ENCODE data around the gene AACS.
"Not testable (repeated sequence)": the region's sequence is repeated elsewhere in the genome, so short reads cannot be mapped to it uniquely, and the experiment has no call there.

Gene AACS

DNA sequence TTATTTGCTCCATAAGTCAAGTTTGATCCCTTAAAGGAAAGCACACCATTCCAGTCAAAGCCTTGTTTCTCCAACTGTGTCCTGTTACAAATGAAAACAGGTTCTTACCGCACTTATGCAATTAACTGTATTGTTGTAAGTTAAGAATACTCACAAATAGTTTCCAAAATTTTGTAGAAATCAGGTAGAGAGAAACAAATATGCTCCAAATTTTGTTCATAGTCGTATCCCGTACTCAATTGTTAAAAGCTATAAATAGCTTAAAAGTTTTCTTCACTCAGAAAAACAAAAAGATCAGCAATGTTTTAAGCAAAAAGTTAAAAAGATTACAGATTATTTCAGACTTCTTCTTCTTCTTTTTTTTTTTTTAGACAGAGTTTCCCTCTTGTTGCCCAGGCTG lies 4.0 kb upstream of the AACS start:
- no peak for DNase-seq

DNA sequence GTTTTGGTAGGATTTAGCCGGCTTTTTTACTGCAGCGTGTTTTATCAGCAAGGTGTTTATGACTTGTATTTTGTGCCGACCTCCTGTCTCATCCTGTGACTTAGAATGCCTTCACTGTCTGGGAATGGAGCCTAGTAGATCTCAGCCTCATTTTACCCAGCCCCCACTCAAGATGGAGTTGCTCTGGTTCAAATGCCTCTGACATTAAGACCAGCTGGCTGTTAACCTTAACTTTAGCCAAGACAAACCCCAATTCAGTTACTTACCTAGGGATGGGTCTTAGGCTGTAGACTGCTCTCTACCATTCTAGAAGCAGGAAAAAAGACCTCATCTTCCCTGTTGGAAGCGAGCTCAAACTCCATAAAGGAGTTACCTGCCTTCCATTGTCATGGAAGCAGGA lies 1.7 kb upstream of the AACS start:
- DNase-seq: not testable (repeated sequence)

DNA sequence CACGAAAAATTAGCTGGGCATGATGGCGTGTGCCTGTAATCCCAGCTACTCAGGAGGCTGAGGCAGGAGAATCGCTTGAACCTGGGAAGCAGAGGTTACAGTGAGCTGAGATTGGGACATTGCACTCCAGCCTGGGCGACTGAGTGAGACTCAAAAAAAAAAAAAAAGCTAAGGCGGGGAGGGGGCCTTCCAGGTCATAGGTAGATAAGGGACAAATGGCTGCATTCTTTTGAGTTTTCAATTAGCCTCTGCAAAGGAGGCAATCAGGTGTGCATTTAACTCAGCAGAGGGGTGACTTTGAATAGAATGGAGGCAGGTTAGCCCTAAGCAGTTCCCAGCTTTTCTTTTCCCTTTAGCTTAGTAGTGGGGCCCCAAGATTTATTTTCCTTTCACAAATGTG lies 743 bp upstream of the AACS start:
- no peak for DNase-seq

DNA sequence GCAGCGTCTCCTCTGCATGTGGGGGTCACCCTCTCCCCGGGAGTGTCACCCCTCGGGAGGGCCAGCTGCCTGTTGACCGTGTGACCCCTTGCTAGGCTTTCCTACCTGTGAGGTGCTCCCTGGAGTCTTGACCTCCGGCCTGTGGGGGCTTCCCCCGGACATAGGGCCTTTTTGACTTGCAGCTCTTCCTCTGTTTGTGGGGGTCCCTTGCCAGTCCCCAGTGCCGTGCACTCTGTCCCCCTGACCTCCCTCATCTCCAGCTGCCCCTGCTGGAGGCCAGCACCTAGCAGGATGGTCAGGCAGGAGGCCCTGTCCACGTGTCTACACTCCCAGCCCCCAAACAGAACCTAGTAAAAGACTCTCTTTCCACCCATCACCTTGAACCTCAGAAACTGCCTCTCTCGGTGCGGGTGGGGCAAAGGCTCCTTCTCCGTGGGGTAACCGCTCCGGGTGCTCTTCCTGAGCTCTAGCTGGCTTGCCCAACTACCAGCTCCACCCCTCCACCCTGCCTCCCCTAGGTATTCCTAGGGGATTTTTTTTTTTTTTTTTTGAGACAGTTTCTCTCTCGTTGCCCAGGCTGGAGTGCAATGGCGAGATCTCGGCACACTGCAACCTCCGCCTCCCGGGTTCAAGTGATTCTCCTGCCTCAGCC lies 810 bp downstream of the AACS start:
- DNase-seq: no peak

DNA sequence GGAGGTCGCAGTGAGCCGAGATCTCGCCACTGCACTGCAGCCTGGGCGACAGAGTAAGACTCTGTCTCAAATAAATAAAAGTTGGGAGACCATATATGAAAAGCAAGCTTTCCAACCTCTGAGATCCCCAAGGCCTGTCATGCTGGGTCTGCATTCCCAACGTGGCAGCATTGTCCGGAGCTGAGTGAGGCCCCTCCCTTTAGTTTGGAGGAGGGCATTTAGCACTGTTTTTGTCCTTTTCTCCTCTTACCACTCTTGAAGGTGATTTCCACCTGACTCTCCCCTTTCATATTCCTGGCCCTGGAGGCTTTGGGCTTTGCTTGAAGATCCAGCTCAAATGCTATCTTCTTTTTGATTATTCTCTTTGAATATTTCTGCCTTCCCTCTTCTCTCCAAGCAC lies 3.2 kb downstream of the AACS start:
- DNase-seq: no peak

DNA sequence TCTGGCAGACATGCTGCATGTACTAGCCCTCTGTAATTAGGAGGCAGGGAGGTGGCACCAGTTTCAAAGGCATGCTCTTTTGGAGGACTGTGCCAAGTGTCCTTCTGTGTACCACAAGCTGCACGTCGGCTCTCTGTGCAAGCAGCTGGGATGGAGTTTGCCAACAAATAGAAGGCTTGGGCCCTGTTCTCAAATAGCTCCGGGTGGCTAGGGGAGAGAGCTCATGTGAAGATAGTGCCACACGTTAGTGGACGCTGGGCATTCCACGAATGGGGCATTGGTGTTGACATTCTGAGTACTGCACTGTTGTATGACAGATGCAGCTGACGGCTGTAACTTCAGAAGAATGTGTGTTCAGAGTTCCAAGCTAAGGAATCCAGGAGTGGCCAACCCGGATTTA lies 4.4 kb downstream of the AACS start:
- peak; percentile 5 for DNase-seq

DNA sequence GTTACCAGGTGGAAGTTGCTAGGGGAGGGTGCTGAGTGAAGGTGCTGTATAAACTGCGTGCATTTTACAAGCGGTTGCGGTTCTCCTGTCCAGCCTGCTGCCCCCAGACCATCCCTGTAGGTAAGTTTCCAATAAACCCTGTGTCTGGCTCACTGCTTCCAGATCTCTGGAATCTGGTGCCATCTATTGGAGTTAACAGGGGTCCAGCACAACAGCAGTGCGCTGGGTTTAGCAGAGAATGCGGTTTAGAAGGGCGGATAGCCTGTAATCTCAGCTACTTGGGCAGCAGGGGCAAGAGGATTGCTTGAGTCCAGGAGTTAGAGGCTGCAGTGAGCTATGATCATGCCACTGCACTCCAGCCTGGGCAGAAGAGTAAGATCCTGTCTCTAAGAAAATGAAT lies 4.9 kb downstream of the AACS start:
- no peak for DNase-seq

DNA sequence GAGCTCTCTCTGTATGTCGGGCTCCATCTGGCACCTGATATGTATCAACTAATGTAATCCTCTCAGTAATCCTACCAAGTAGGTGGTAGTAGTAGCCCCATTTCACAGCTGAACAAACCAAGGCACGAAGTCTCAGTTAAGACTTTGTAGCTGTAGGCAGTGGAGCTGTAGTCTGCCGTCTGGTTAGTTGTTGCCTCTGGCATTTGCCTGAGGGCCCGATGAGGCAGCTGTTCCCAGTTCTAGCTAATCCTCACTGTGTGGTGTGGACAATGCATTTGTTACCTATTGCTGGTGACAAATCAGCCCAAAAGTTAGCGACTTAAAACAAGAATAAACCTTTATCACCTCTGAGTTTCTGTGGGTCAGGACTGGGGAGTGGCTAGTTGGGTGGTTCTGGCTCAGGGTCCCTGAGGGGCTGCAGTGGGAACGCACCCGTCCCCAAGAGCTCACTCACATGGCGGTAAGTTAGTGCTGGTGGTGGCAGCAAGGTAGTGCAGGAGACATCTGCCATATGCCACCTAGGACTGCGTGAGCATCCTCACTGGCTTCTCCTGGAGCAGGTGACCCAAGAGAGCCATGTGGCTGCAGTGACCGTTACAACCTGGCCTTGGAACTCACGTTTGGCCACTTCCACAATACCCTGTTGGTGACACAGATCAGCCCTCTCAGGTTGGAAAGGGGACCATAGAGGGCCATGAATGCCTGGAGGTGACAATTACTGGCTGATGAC lies 5.6 kb downstream of the AACS start:
- no peak for DNase-seq

DNA sequence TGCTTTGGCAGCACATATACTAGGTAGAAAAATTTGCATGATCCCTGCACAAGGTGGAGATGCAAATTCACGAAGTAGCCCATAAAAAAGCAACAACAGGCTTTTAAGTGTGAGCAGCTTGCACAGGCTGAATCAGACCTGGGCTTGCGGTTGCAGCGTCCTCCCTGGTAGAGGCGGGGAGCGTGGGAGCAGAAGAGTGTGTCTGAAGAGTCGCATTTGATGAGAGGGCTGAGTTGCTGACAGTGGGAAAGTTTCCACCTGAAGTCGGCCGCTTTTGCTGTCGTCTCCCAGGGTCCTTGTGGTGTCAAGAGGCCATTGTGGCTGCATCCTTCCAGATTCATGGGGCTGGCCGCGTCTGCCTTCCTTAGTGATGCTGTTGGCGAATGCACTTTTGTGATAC lies 6.2 kb downstream of the AACS start:
- DNase-seq: no peak

DNA sequence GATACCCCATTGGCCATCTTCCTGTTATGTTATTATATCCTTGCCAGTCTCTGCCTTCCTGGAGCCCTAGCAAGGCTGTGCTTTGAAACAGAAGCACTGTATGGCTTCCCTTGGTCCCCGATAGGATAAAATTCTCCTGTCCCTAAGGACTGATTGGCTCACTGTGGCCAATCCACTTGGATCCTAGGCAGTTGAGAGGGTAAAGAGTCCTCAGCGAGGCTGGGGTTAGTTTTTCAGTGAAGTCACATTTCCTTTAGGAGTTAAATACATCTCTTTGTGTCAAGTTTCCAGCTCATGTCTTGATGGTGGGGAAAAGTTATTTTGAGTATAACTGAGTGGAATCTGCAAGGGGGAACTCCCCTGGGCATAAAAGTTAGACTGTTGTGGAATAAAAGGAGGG lies 7.3 kb downstream of the AACS start:
- DNase-seq: no peak

DNA sequence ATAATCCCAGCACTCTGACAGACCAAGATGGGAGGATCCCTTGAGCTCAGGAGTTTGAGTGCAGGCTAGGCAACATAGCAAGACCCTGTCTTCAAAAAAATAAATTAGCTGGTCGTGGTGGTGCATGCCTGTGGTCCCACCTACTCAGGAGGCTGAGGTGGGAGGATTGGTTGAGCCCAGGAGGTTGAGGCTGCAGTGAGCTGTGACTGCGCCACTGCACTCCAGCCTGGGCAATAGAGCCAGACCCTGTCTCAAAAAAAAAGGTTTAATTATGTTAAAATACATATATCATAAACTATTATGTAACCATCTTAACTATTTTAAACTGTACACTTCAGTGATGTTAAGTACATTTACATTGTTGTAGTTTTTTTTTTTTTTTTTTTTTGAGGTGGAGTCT lies 9.1 kb downstream of the AACS start:
- not testable (repeated sequence) for DNase-seq

DNA sequence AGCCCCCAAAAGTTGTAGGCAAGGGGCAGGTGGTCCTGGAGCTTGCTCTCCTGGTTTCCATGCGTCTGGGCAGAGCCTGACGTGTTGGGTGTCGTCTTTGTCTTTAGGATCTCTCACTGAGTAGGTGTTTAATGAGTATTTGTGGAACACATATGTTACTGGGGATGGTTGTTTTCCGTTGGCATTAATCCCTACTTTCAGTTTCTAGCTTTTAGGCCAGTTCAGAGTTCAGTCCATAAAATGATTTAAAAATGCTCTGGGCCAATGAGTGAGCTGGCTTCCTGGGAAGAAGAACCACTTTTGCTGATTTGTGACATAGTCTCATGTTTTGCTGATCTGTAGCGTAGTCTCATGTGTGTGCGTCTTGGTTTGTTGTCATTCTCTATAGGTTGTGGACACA lies 10.9 kb downstream of the AACS start:
- DNase-seq: no peak

DNA sequence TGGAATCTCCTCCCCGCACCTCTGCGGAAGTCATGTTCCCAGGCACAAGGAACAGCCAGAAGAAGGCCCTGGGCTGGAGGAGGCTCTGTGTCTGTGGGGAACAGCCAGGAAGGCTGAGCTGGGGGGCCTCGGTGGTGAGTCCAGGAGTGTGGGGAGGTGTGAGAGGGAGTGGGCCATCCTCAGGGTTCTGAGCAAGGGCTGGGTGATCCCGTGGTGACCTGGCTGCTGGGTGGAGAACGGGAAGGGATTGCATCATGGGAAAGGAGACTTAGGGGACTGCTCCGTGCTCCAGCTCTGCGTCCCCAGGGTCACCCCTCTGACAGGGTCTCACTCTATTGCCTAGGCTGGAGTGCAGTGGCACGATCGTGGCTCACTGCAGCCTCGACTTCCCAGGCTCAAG lies 13.8 kb downstream of the AACS start:
- no peak for DNase-seq

DNA sequence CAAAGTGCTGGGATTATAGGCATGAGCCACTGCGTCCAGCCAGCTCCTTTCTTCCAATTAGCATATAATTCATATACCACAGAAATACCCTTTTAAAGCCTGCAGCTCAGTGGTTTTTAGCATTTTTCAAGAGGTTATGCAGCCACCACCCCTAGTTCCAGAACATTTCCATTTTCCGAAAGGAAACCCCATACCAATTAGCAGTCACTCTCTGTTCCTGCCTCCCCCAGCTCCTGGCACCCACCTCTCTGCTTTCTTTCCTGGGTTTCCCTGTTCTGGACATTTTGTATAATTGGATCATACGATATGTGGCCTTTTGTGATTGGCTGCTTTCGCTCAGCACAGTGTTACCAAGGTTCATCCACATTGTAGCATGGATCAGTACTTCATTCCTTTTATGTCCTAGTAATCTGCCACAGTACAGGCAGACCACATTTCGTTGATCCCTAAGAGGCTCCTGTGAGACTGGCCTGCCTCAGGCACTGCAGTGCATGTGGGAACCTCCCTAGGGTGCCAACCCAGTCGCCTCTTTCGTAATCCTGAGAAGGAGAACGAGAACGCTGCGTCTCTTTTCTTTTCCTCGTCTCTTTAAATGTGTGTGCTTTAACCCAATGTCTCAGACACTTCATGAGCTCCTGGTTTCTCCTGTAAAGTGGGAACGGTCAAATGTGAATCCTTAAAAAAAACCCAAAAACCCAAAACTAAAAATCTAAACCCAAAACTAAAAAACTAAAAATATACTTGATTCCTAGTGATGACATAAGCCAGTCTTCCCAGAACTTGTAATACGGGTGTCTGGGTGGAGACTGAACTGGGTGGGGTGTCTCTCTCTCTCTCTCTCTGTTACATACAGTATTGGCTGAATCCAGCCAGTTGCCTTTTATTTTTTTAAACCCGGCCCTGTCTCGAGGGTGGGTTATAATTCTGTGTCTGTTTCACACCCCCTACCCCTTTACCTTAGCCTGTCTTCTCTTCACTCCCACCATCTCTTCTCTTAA lies 14.7 kb downstream of the AACS start:
- no peak for DNase-seq

DNA sequence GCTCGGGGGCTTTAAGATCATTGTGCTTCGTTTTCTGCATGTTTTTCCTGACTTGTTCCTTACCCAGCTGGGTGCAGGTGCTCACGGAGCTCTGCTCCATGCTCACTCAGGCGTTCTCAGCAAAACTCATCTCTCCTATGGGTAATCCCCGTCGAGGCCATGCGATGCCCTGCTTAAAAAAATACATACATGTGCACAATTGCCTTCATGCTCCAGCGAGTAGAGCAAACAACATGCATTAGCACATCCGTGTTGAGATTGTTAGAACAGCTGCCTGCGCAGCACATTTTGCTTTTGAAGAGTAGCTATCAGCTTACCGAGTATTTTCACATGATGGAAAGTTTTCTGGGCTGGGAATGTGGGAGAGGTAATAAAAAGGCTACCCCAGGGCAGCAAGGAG lies 16.2 kb downstream of the AACS start:
- no peak for DNase-seq

DNA sequence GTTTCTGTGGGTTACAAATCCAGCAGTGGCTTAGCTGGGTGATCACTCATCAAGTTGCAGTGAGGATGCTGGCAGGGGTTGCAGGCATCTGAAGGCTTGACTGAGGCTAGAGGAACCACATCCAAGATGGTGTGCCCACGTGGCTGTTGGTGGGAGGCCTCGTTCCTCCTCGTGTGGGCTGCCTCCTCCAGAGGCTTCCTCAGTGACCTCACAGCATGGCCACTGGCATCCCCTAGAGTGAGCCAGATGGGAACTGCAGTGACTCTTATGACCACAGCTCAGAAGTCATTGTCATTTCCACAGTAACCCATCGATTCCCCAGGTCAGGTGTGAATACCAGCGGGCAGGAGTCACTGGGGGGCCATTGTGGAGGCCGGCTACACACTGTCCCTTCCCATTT lies 17.8 kb downstream of the AACS start:
- no peak for DNase-seq

DNA sequence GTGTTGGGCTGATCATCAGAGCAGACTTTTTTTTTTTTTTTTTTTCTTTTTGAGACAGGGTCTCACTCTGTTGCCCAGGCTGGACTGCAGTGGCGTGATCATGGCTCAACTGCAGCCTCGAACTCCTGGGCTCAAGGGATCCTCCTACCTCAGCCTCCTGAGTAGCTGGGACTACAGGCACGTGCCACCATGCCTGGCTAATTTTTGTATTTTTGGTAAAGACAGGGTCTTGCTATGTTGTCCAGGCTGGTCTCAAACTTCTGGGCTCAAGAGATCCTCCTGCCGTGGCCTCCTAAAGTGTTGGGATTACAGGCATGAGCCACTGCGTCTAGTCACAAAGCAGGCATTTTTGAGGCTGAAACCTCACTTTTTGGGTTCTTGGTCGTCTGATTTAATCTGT lies 23.0 kb downstream of the AACS start:
- not testable (repeated sequence) for DNase-seq

DNA sequence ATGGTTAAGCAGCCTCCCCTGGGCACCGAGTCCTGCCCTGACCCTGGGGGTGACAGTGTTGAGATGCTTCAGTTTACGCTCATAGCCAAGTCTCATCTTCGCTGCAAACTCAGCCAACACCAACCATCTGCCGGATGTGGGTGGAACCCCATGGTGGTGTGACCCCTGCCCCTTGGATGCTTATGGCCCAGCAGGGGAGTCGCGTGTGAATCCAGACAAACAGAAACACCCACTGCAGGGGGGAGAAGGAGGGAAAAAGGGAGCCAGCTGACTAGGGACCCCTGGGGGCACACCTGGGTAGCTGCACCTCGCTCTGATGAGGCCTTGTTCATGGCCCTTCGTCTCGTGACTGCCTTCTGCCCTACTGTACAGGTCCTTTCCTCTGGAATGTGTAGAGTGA lies 23.8 kb downstream of the AACS start:
- no peak for DNase-seq

DNA sequence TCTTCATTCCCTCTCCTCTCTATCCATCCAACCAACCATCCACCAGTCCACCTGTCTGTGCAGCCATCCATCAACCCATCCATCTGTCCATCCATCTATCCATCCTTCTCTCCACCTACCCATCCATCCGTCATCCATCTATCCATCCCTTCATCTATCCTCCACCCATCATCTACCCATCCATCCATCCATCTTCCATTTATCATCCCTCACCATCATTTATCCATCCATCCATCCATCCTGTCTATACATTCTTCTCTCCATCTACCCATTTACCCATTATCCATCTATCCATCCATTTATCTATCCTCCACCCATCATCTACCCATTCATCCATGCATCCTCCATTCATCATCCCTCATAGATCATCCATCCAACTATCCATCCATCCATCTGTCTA lies 24.4 kb downstream of the AACS start:
- no peak for DNase-seq

DNA sequence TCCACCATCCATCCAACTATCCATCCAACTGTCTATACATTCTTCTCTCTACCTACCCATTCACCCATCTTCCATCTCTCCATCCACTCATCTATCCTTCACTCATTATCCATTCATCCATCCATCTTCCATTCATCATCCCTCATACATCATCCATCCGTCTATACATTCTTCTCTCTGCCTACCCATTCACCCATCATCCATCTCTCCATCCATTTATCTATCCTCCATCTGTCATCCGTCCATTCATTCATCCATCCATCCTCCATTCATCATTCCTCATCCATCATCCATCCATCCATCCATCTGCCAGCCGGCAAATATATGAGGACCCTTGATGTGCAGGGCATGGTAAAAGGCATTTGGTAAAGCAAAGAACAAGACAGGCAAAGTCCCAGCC lies 25.2 kb downstream of the AACS start:
- DNase-seq: no peak

DNA sequence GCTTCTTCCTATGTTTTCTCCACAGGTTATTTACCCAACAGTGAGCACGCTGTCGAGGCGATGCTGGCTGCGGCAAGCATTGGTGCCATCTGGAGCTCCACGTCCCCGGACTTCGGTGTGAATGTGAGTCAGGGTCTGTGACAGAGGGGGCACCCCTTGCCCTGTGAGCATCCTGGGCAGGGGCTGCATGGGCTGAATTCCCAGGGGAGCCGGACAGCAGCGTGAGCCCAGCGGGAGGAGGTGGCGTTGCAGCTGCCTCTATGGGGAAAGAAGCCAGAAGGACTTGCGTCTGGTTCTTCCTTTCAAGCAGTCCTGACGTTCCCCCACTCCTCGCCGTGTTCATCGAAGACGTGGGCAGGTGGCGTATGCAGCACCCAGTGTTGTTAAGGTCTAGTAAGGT lies 26.2 kb downstream of the AACS start:
- no peak for DNase-seq

DNA sequence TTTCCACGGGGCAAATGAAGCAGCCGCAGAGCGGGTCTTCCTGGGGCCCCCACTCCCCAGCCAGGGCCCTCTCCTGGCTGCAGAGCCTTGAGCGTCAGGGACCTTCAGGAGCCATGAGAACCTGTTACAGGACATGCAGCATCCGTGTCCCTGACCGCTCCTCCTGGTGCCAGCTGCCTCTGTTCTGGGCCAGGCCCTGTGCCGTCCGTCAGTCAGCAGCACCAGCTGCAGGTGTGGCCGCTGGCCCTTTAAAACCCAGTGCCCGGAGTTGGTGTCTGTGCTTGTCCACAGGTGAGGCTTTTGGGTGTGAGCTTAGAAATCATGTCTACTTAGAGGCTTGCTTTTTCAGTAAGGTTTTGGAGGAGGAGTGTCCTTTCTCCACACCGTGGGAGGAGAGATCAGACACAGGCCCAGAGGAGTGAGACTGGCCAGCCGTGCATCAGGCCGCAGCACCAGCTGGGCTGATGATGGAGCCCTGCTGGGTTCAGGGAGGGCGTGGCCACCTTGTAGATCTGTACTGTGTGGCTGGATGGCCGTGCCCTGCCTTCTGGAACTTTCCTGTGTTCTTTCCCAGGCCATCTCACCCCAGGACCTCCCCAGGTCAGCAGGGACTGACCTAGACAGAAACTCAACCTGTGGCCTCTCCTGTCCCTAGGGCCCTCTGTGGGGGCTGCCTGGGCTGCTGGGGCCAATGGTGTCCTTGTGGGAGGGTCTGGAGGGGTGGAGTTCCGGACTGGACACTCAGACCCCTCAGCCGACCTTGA lies 27.1 kb downstream of the AACS start:
- DNase-seq: no peak

All from NCI-H446 treated with DMSO at 0.1 percent for 48 hours (cell line).